ENCODE data around the gene TOX2. TPM values are rescaled to one million over a fixed set of nuclear protein-coding genes. Genes with fewer than 3 reads are reported as not detected.

TOX2 gene
- total RNA-seq, 3 donors from 2014 or later (not counting 1 experiment from before 2014, with no cell fraction given): 0.93 to 1.8 (median 1.2) TPM

- Histone ChIP-seq H3K27me3 (ENCODE audit: control insufficient read depth, insufficient read depth, low read length) (peaks cover 52% of the 10 kb centered on the region), H3K36me3 (ENCODE audit: control insufficient read depth, insufficient read depth, low read length) (no peaks in the 10 kb centered on the region), H3K4me1 (ENCODE audit: control insufficient read depth, insufficient read depth, low read length) (peaks cover 47% of the 10 kb centered on the region), H3K27ac (ENCODE audit: low read length) (no peak overlapping the region), H3K4me3 (ENCODE audit: low read length) (no peak overlapping the region), H3K9me3 (ENCODE audit: control insufficient read depth, insufficient read depth, low read length) (no peaks in the 10 kb centered on the region)
- WGBS (ENCODE audit: insufficient coverage): 97% methylated on average over 4 of the region's 4 CpGs
- no peaks in the 10 kb centered on the region for H3K36me3 Mint-ChIP-seq
- no peaks in the 10 kb centered on the region for H3K9me3 Mint-ChIP-seq
- no peak overlapping the region for H3K27ac Mint-ChIP-seq
- no peak for TF ChIP-seq CTCF (IDR thresholded peaks at IDR 0.05)
- no peak overlapping the region for H3K4me3 Mint-ChIP-seq
- peaks cover 49 to 50% of the 10 kb centered on the region in 2 donors for H3K4me1 Mint-ChIP-seq
- H3K27me3 Mint-ChIP-seq (ENCODE audit: low read depth in 2 of 2): peaks cover 32 to 34% of the 10 kb centered on the region in 2 donors
- intact Hi-C loops (cut with micrococcal nuclease): no loop called here
- no peak for DNase-seq
- no peak for ATAC-seq
Measured at GRCh38 chr20:43962530-43962929, 47.9 kb downstream of the TOX2 start.

- peaks cover 44% of the 10 kb centered on the region for H3K4me1 ChIP-seq (ENCODE audit: control insufficient read depth, insufficient read depth, low read length)
- no peak overlapping the region for H3K27ac ChIP-seq (ENCODE audit: low read length)
- no peaks in the 10 kb centered on the region for H3K9me3 ChIP-seq (ENCODE audit: control insufficient read depth, insufficient read depth, low read length)
- 95% methylated on average over 5 of the region's 5 CpGs for WGBS (ENCODE audit: insufficient coverage)
- Mint-ChIP-seq H3K27me3 (ENCODE audit: low read depth in 2 of 2) (peaks cover 26 to 27% of the 10 kb centered on the region in 2 donors), H3K4me3 (no peak overlapping the region), H3K36me3 (no peaks in the 10 kb centered on the region), H3K4me1 (peaks cover 42 to 43% of the 10 kb centered on the region in 2 donors), H3K9me3 (no peaks in the 10 kb centered on the region), H3K27ac (no peak overlapping the region)
- H3K4me3 ChIP-seq (ENCODE audit: low read length): no peak overlapping the region
- DNase-seq (no peak), ATAC-seq (no peak)
- TF ChIP-seq CTCF (IDR thresholded peaks at IDR 0.05): no peak
- no peaks in the 10 kb centered on the region for H3K36me3 ChIP-seq (ENCODE audit: control insufficient read depth, insufficient read depth, low read length)
- intact Hi-C loops (cut with micrococcal nuclease): no loop called here
- peaks cover 48% of the 10 kb centered on the region for H3K27me3 ChIP-seq (ENCODE audit: control insufficient read depth, insufficient read depth, low read length)
Measured at GRCh38 chr20:43963233-43963632, 48.6 kb downstream of the TOX2 start.

- Histone ChIP-seq H3K27me3 (ENCODE audit: control insufficient read depth, insufficient read depth, low read length) (peaks cover 42% of the 10 kb centered on the region), H3K36me3 (ENCODE audit: control insufficient read depth, insufficient read depth, low read length) (no peaks in the 10 kb centered on the region), H3K27ac (ENCODE audit: low read length) (no peak overlapping the region), H3K9me3 (ENCODE audit: control insufficient read depth, insufficient read depth, low read length) (no peaks in the 10 kb centered on the region), H3K4me3 (ENCODE audit: low read length) (no peak overlapping the region), H3K4me1 (ENCODE audit: control insufficient read depth, insufficient read depth, low read length) (peaks cover 35% of the 10 kb centered on the region)
- DNase-seq: peak in 1 of 2 donors; percentile 79
- Mint-ChIP-seq H3K4me3 (no peak overlapping the region), H3K4me1 (peaks cover 33 to 37% of the 10 kb centered on the region in 2 donors), H3K9me3 (no peaks in the 10 kb centered on the region), H3K36me3 (no peaks in the 10 kb centered on the region), H3K27me3 (ENCODE audit: low read depth in 2 of 2) (peaks cover 23 to 24% of the 10 kb centered on the region in 2 donors), H3K27ac (no peak overlapping the region)
- 25% methylated on average over 9 of the region's 10 CpGs for WGBS (ENCODE audit: insufficient coverage)
- no peak for TF ChIP-seq CTCF (IDR thresholded peaks at IDR 0.05)
- peak; percentile 6 to 52 (median 30) for ATAC-seq
- intact Hi-C loops (cut with micrococcal nuclease): no loop called here
Measured at GRCh38 chr20:43963872-43964791, 49.5 kb downstream of the TOX2 start.
